ENCODE data around the gene MEIKIN. TPM values are rescaled to one million over a fixed set of nuclear protein-coding genes. Genes with fewer than 3 reads are reported as not detected.

The MEIKIN gene
- total RNA-seq, 1 donor from 2014 or later: not detected

DNA sequence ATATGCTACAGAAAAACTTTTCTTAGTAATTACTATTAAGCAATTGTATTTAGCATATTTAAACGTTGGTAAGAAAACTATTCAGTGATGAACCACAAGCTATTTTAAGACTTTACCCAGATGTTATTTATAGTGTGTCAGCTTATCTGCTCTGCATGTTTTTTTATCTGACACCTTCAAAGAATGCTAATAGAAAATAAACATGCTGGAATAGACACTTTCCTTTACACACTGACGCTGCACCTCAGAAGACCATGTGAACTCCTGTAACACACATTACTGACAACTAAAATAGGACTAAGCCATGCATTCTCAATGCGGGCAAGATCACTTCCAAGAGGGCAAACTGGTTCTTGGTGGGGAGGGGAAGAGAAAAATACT, 187.0 kb downstream of the MEIKIN start:
- Mint-ChIP-seq H3K27me3 (ENCODE audit: unreplicated experiment) (peaks cover 2% of the 10 kb centered on the region), H3K4me1 (ENCODE audit: unreplicated experiment) (peaks cover 5% of the 10 kb centered on the region), H3K27ac (ENCODE audit: unreplicated experiment) (no peak overlapping the region), H3K9me3 (ENCODE audit: unreplicated experiment) (no peaks in the 10 kb centered on the region), H3K4me3 (ENCODE audit: unreplicated experiment) (no peak overlapping the region), H3K36me3 (ENCODE audit: low read depth, unreplicated experiment) (no peaks in the 10 kb centered on the region)
- DNase-seq (ENCODE audit: low spot score): no peak
- TF ChIP-seq, protein P1, sequence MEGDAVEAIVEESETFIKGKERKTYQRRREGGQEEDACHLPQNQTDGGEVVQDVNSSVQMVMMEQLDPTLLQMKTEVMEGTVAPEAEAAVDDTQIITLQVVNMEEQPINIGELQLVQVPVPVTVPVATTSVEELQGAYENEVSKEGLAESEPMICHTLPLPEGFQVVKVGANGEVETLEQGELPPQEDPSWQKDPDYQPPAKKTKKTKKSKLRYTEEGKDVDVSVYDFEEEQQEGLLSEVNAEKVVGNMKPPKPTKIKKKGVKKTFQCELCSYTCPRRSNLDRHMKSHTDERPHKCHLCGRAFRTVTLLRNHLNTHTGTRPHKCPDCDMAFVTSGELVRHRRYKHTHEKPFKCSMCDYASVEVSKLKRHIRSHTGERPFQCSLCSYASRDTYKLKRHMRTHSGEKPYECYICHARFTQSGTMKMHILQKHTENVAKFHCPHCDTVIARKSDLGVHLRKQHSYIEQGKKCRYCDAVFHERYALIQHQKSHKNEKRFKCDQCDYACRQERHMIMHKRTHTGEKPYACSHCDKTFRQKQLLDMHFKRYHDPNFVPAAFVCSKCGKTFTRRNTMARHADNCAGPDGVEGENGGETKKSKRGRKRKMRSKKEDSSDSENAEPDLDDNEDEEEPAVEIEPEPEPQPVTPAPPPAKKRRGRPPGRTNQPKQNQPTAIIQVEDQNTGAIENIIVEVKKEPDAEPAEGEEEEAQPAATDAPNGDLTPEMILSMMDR (IDR thresholded peaks at IDR 0.05; ENCODE audit: unreplicated experiment): no peak

GRCh38 chr5:131757830-131758519, 187.5 kb downstream of the MEIKIN start:
- DNase-seq (ENCODE audit: low spot score): no peak

More at GRCh38 chr5:131757830-131758519, 187.5 kb downstream of the MEIKIN start:
- Mint-ChIP-seq H3K27me3 (ENCODE audit: unreplicated experiment) (peaks cover 2% of the 10 kb centered on the region), H3K4me3 (ENCODE audit: unreplicated experiment) (no peak overlapping the region), H3K9me3 (ENCODE audit: unreplicated experiment) (no peaks in the 10 kb centered on the region), H3K4me1 (ENCODE audit: unreplicated experiment) (peaks cover 5% of the 10 kb centered on the region), H3K27ac (ENCODE audit: unreplicated experiment) (no peak overlapping the region), H3K36me3 (ENCODE audit: low read depth, unreplicated experiment) (no peaks in the 10 kb centered on the region)
- TF ChIP-seq, protein P1 (IDR thresholded peaks at IDR 0.05; ENCODE audit: unreplicated experiment): no peak

Other genes starting within 250 kb of the MEIKIN start
- 30.6 TPM for gene FNIP1, start 148.6 kb downstream of the MEIKIN start, total RNA-seq (ENCODE audit: unreplicated experiment)
- 0.80 TPM for gene ACSL6, start 66.0 kb upstream of the MEIKIN start, total RNA-seq (ENCODE audit: unreplicated experiment)
- not detected for gene IL3, start 115.0 kb upstream of the MEIKIN start, total RNA-seq (ENCODE audit: unreplicated experiment)
- gene CSF2, start 128.1 kb upstream of the MEIKIN start, total RNA-seq (ENCODE audit: unreplicated experiment): not detected